Psoas muscle (tissue), 8 donors: ENCODE data around the gene KCTD13. TPM values are rescaled to one million over a fixed set of nuclear protein-coding genes. Genes with fewer than 3 reads are reported as not detected.

ENCODE experiments used
- ATAC-seq, 4 donors: fragments of 200-7000 bp; cut with Tn5 transposase; one replicate each; pipeline ENCODE4 v1.9.1; 2020; ENCODE audit warnings: moderate library complexity in 3 of 4, mild to moderate bottlenecking in 2 of 4
- DNase-seq, 2 donors: peaks; one replicate each; pipeline ENCODE4 v3.0.0-alpha.2; 2020
- H3K27ac ChIP-seq: fragments of 200-600 bp; one replicate; pipeline ENCODE4 v1.8.0; 2022
- H3K27me3 ChIP-seq, 3 donors: fragments of 200-600 bp in 1 of 3; one replicate each; pipeline versions ENCODE4 v1.6.1 to v1.8.0; 2013 to 2022; ENCODE audit warnings: low read length in 2 of 3, mild to moderate bottlenecking in 2 of 3, moderate library complexity in 1 of 3; ENCODE audit not compliant: insufficient read depth in 3 of 3
- H3K36me3 ChIP-seq, 2 donors: fragments of 200-600 bp in 1 of 2; one replicate each; pipeline versions ENCODE4 v1.6.1 to v1.8.0; 2013 to 2022; ENCODE audit warnings: low read depth in 1 of 2, mild to moderate bottlenecking in 1 of 2, moderate library complexity in 1 of 2; ENCODE audit not compliant: insufficient read depth in 1 of 2
- H3K4me1 ChIP-seq: fragments of 200-600 bp; one replicate; pipeline ENCODE4 v1.8.0; 2022
- H3K4me3 ChIP-seq: fragments of 200-600 bp; one replicate; pipeline ENCODE4 v1.8.0; 2022; ENCODE audit warnings: mild to moderate bottlenecking
- H3K9me3 ChIP-seq: fragments of 200-600 bp; one replicate; pipeline ENCODE4 v1.8.0; 2022
- CTCF ChIP-seq: fragments of 200-600 bp; IDR thresholded peaks from one replicate; pipeline ENCODE4 v1.8.0; 2022; ENCODE audit warnings: antibody characterized with exemption
- WGBS, 3 donors: extraction: QIAGEN DNeasy Blood & Tissue Kit; methylation state at CpG; one replicate each; pipeline versions ENCODE4 v1.1.6 to v1.1.7; 2013; 5-methylcytosine and 5-hydroxymethylcytosine counted together
- intact Hi-C, 2 donors: fragments of 100-400 bp; cut with DNase I; formaldehyde crosslinking; loops; one replicate each; pipeline versions ENCODE4 v1.11.0 to v1.14.2; 2022
- polyA plus RNA-seq, 3 donors: library from polyadenylated mRNA; stranded (reverse); fragments of 200-250 nt; gene quantifications; one replicate each; pipeline ENCODE4 v1.2.3, GENCODE V29; 2013
- total RNA-seq, 4 donors: library from RNA; stranded (reverse); fragmentation: NEBNext Ultra II Directional in 2 of 4; extraction: Animal tissue kit (Norgen Biotek cat#: 25700) in 2 of 4; gene quantifications; one replicate each; pipeline versions ENCODE4 v1.2.1 to v1.2.4, GENCODE V29; 2021 to 2023
- donor health status: healthy with polysubstance abuse.
- donor health status: DM: no; HTN: no; CAD: no; lungs with moderate emphysema.
- donor health status: Bipolar disorder and iron deficiency.
- donor health status: healthy.
- donor health status: DM: yes; HTN: yes; CAD: no.
- donor health status: DM: no; HTN: no; CAD: no.
- donor health status: DM: no; HTN: no; CAD: no.
- donor health status: DM: yes; HTN: yes; CAD: no.

Gene KCTD13
- total and polyA plus RNA-seq, 7 donors, result 2.2 to 5.4 (median 4.7) TPM

DNA sequence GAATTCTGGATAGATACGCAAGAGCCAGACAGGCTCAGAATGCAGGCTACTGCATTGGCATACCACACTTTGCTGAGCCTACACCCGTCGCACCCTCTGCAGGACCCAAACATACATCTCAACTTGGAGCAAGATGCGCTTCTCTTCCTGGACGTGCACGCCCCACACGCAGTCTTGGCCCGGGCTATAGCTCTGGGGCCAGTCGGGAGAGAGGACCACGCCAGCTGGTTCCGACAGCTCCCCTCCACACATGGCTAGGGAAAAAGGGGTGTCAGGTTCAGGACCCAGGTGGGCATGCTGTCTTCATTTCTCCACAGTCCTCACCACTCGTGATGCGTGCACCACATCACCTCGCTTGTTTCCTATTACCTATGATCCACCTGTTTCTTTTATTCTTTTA, 47.9 kb downstream of the KCTD13 start:
- no peak for TF ChIP-seq CTCF
- H3K4me1 ChIP-seq, result no peaks in the 10 kb centered on the region
- peaks cover 0 to 51% (median 24%) of the 10 kb centered on the region in 3 donors for H3K27me3 ChIP-seq
- no peak overlapping the region for H3K27ac ChIP-seq
- DNase-seq (no peak), ATAC-seq (no peak)
- H3K36me3 ChIP-seq, result no peaks in the 10 kb centered on the region
- H3K4me3 ChIP-seq, result no peak overlapping the region
- 68 to 75% (median 71%) methylated on average over 14 of the region's 14 CpGs for WGBS, 3 donors
- intact Hi-C loops, result no loop called here
- no peaks in the 10 kb centered on the region for H3K9me3 ChIP-seq

GRCh38 chr16:29877266-29877961, 48.6 kb downstream of the KCTD13 start:
- TF ChIP-seq CTCF, result no peak
- Histone ChIP-seq H3K9me3 (no peaks in the 10 kb centered on the region), H3K27me3 (peaks cover 0 to 51% (median 24%) of the 10 kb centered on the region in 3 donors), H3K36me3 (no peaks in the 10 kb centered on the region), H3K4me3 (no peak overlapping the region), H3K4me1 (no peaks in the 10 kb centered on the region), H3K27ac (no peak overlapping the region)
- DNase-seq (no peak), ATAC-seq (peak in 3 of 4 donors; percentile 19 to 27 (median 21))
- WGBS, 3 donors, result 7 to 11% (median 10%) methylated on average over 27 to 28 of the region's 28 CpGs
- intact Hi-C loops, result no loop called here

DNA sequence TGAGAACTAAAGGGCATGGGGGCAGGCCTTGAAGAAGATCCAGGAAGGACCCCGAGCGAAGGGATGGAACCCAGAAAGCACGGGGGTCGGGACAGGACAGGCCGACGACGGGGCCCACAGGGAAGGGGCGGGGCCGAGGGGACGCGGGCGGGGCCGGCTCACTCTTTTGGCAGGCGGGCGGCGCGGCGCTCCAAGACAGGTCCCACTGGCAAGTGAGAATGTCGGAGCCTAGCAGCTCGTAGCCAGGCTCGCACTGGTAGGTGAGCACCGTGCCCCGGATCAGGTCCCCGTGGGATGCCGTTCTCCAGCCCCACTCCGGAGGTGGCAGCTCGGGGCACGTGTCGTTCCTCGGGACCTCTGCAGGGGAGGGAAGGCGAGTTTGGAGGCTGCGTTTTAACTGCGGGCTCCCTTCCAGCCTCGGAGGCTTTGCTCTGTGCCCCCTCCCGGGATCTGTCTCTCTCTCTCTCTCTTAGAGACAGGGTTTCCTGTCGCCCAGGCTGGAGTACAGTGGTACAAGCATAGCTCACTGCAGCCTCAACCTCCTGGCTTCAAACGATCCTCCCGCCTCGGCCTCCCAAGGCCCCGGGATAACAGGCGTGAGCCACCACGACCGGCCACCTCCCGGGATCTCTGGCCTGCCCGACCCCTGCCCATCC, 49.3 kb downstream of the KCTD13 start:
- no peaks in the 10 kb centered on the region for H3K9me3 ChIP-seq
- peak overlapping the region; percentile 34 for H3K4me3 ChIP-seq
- ATAC-seq (peak in 1 of 4 donors; percentile 10), DNase-seq (no peak)
- no peaks in the 10 kb centered on the region for H3K36me3 ChIP-seq
- peaks cover 0 to 51% (median 24%) of the 10 kb centered on the region in 3 donors for H3K27me3 ChIP-seq
- no peak for TF ChIP-seq CTCF
- intact Hi-C loops, result no loop called here
- H3K27ac ChIP-seq, result no peak overlapping the region
- 3 to 7% (median 4%) methylated on average over 35 to 45 of the region's 45 CpGs for WGBS, 3 donors
- no peaks in the 10 kb centered on the region for H3K4me1 ChIP-seq

DNA sequence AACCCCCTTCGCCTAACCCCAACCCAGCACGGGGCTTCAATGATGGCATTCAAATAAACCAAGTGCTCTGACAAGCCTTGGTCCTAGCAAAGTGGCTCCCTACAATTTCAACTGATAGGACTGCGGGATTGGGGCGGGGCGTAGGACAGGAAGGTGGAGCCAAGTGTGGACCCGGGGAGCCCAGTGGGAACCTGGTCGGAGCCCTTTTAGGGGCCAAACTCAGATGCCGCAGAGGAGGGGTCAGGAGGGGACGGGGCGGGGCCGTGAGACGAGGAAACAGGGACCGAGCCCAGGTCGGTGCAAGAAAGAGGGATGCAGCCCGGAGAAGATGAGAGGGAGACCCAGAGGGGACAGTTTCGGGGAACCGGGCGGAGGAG, 49.8 kb downstream of the KCTD13 start:
- TF ChIP-seq CTCF, result no peak
- Histone ChIP-seq H3K4me1 (no peaks in the 10 kb centered on the region), H3K27me3 (peaks cover 0 to 51% (median 24%) of the 10 kb centered on the region in 3 donors), H3K36me3 (no peaks in the 10 kb centered on the region), H3K4me3 (peak overlapping the region; percentile 34), H3K27ac (no peak overlapping the region), H3K9me3 (no peaks in the 10 kb centered on the region)
- DNase-seq (no peak), ATAC-seq (no peak)
- 13 to 16% (median 14%) methylated on average over 18 of the region's 18 CpGs for WGBS, 3 donors
- intact Hi-C loops, result no loop called here
